ENCODE results near the gene PRKN.

PRKN gene

GRCh38 chr6:161745594-161746141, 981.9 kb downstream of the PRKN start:
- no peak for DNase-seq (ENCODE audit: low read depth in 2 of 2, low spot score in 1 of 2)

GRCh38 chr6:161745128-161745527, 982.4 kb downstream of the PRKN start:
- no peak for DNase-seq (ENCODE audit: low read depth in 2 of 2, low spot score in 1 of 2)

GRCh38 chr6:161744211-161745067, 983.1 kb downstream of the PRKN start:
- no peak for DNase-seq (ENCODE audit: low read depth in 2 of 2, low spot score in 1 of 2)

GRCh38 chr6:161743509-161744178, 983.9 kb downstream of the PRKN start:
- DNase-seq (ENCODE audit: low read depth in 2 of 2, low spot score in 1 of 2): no peak

GRCh38 chr6:161740486-161740885, 987.1 kb downstream of the PRKN start:
- DNase-seq (ENCODE audit: low read depth in 2 of 2, low spot score in 1 of 2): no peak

GRCh38 chr6:161736781-161737292, 990.7 kb downstream of the PRKN start:
- no peak for DNase-seq (ENCODE audit: low read depth in 2 of 2, low spot score in 1 of 2)

- no peak for DNase-seq (ENCODE audit: low read depth in 2 of 2, low spot score in 1 of 2)
Measured at GRCh38 chr6:161736326-161736725, 991.2 kb downstream of the PRKN start.

GRCh38 chr6:161732594-161732993, 995.0 kb downstream of the PRKN start:
- no peak for DNase-seq (ENCODE audit: low read depth in 2 of 2, low spot score in 1 of 2)

GRCh38 chr6:161727083-161727833, 1000.3 kb downstream of the PRKN start:
- no peak for DNase-seq (ENCODE audit: low read depth in 2 of 2, low spot score in 1 of 2)

- DNase-seq (ENCODE audit: low read depth in 2 of 2, low spot score in 1 of 2): no peak
Measured at GRCh38 chr6:161722394-161722793, 1005.2 kb downstream of the PRKN start.

GRCh38 chr6:161721511-161721910, 1006.1 kb downstream of the PRKN start:
- no peak for DNase-seq (ENCODE audit: low read depth in 2 of 2, low spot score in 1 of 2)

- no peak for DNase-seq (ENCODE audit: low read depth in 2 of 2, low spot score in 1 of 2)
Measured at GRCh38 chr6:161716176-161716575, 1011.4 kb downstream of the PRKN start.

- no peak for DNase-seq (ENCODE audit: low read depth in 2 of 2, low spot score in 1 of 2)
Measured at GRCh38 chr6:161711938-161712337, 1015.6 kb downstream of the PRKN start.

- no peak for DNase-seq (ENCODE audit: low read depth in 2 of 2, low spot score in 1 of 2)
Measured at GRCh38 chr6:161711515-161711914, 1016.1 kb downstream of the PRKN start.

GRCh38 chr6:161710698-161711097, 1016.9 kb downstream of the PRKN start:
- no peak for DNase-seq (ENCODE audit: low read depth in 2 of 2, low spot score in 1 of 2)

GRCh38 chr6:161701056-161701455, 1026.5 kb downstream of the PRKN start:
- no peak for DNase-seq (ENCODE audit: low read depth in 2 of 2, low spot score in 1 of 2)

GRCh38 chr6:161696801-161697200, 1030.8 kb downstream of the PRKN start:
- no peak for DNase-seq (ENCODE audit: low read depth in 2 of 2, low spot score in 1 of 2)

GRCh38 chr6:161694995-161695394, 1032.6 kb downstream of the PRKN start:
- DNase-seq (ENCODE audit: low read depth in 2 of 2, low spot score in 1 of 2): no peak

- DNase-seq (ENCODE audit: low read depth in 2 of 2, low spot score in 1 of 2): no peak
Measured at GRCh38 chr6:161686655-161687054, 1040.9 kb downstream of the PRKN start.

- no peak for DNase-seq (ENCODE audit: low read depth in 2 of 2, low spot score in 1 of 2)
Measured at GRCh38 chr6:161684731-161685475, 1042.7 kb downstream of the PRKN start.

GRCh38 chr6:161683400-161683799, 1044.2 kb downstream of the PRKN start:
- no peak for DNase-seq (ENCODE audit: low read depth in 2 of 2, low spot score in 1 of 2)

Data from stimulated activated CD8-positive, alpha-beta memory T cell treated with anti-CD3 and anti-CD28 coated beads, Interleukin-4, amount 100 ng/mL, for 1 hour (primary cell).